ENCODE results near the gene PRDM15.

The PRDM15 gene

DNA sequence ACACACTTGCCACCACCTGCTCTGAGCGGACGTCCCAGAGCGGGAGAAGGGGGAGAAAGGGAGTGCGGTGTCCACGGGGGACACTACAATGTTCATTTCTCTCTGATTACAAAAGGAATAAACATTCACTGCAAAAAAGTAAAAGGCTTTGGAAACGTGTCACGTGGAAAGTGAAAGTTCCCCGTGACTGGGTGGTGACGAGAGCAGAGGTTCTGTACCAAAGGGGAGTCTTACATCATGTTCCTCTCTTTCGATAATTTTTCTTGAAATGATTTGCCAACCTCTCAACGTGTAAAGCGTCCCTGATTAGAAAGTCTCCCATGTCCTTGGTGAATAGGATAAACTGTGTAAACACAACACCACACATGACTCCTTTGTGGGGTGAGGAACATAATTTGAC, 22.0 kb upstream of the PRDM15 start:
- Histone ChIP-seq H3K27me3 (replicated peaks; ENCODE audit: insufficient read depth, low read length) (no peaks in the 10 kb centered on the region), H3K4me2 (ENCODE audit: low read depth, low read length) (no peak overlapping the region), H3K9ac (ENCODE audit: low read length) (no peak overlapping the region), H3K79me2 (ENCODE audit: low read length) (no peaks in the 10 kb centered on the region), H3K4me1 (ENCODE audit: low read length) (no peaks in the 10 kb centered on the region), H3K4me3 (ENCODE audit: low read length) (no peak overlapping the region), H3K9me3 (replicated peaks; ENCODE audit: insufficient read depth, low read length) (no peaks in the 10 kb centered on the region), H3K27ac (ENCODE audit: low read length) (no peak overlapping the region), H2AFZ (ENCODE audit: low read length) (no peak overlapping the region), H3F3A (ENCODE audit: insufficient read depth, low read length) (no peaks in the 10 kb centered on the region), H4K20me1 (ENCODE audit: insufficient read depth, low read length) (no peaks in the 10 kb centered on the region), H3K9me2 (replicated peaks; ENCODE audit: insufficient read depth, low read length) (no peaks in the 10 kb centered on the region), H3K36me3 (replicated peaks; ENCODE audit: insufficient read depth, low read length) (no peaks in the 10 kb centered on the region)
- TF ChIP-seq EZH2 (optimal IDR thresholded peaks at IDR 0.05; ENCODE audit: low read depth, low read length) (no peak), EZH2phosphoT487 (IDR thresholded peaks at IDR 0.05; ENCODE audit: low read length) (no peak), CTCF (IDR thresholded peaks at IDR 0.05; ENCODE audit: low read length) (no peak)
- no peak for DNase-seq

DNA sequence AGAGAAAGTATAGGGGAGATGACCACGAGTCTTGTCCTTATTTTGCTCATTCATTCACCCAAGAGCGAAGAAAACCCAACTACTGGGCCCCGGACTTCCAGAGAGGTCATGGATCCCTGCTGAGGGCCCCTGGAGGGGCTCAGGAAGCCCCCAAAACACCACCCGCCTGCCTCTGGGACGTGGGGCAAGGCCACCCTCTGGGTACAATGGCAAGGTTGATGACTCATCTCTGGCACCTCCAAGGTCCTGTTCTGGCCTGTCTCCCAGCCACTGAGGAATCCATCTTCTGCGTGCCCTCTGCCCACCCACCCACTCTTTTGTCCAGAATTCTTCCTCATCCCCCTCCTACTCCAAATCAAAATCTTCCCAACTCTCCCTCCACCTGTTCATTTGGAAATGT, 21.3 kb upstream of the PRDM15 start:
- DNase-seq: no peak
- H3K27ac ChIP-seq (ENCODE audit: low read length): no peak overlapping the region
- no peaks in the 10 kb centered on the region for H3K36me3 ChIP-seq (replicated peaks; ENCODE audit: insufficient read depth, low read length)
- H3K27me3 ChIP-seq (replicated peaks; ENCODE audit: insufficient read depth, low read length): no peaks in the 10 kb centered on the region
- H3F3A ChIP-seq (ENCODE audit: insufficient read depth, low read length): no peaks in the 10 kb centered on the region
- H3K4me3 ChIP-seq (ENCODE audit: low read length): no peak overlapping the region
- H3K9me3 ChIP-seq (replicated peaks; ENCODE audit: insufficient read depth, low read length): no peaks in the 10 kb centered on the region
- no peak overlapping the region for H3K9ac ChIP-seq (ENCODE audit: low read length)
- H3K79me2 ChIP-seq (ENCODE audit: low read length): no peaks in the 10 kb centered on the region
- H3K9me2 ChIP-seq (replicated peaks; ENCODE audit: insufficient read depth, low read length): no peaks in the 10 kb centered on the region
- H4K20me1 ChIP-seq (ENCODE audit: insufficient read depth, low read length): no peaks in the 10 kb centered on the region
- TF ChIP-seq EZH2 (optimal IDR thresholded peaks at IDR 0.05; ENCODE audit: low read depth, low read length) (no peak), EZH2phosphoT487 (IDR thresholded peaks at IDR 0.05; ENCODE audit: low read length) (no peak), CTCF (IDR thresholded peaks at IDR 0.05; ENCODE audit: low read length) (no peak)
- H3K4me1 ChIP-seq (ENCODE audit: low read length): no peaks in the 10 kb centered on the region
- no peak overlapping the region for H3K4me2 ChIP-seq (ENCODE audit: low read depth, low read length)
- H2AFZ ChIP-seq (ENCODE audit: low read length): no peak overlapping the region

DNA sequence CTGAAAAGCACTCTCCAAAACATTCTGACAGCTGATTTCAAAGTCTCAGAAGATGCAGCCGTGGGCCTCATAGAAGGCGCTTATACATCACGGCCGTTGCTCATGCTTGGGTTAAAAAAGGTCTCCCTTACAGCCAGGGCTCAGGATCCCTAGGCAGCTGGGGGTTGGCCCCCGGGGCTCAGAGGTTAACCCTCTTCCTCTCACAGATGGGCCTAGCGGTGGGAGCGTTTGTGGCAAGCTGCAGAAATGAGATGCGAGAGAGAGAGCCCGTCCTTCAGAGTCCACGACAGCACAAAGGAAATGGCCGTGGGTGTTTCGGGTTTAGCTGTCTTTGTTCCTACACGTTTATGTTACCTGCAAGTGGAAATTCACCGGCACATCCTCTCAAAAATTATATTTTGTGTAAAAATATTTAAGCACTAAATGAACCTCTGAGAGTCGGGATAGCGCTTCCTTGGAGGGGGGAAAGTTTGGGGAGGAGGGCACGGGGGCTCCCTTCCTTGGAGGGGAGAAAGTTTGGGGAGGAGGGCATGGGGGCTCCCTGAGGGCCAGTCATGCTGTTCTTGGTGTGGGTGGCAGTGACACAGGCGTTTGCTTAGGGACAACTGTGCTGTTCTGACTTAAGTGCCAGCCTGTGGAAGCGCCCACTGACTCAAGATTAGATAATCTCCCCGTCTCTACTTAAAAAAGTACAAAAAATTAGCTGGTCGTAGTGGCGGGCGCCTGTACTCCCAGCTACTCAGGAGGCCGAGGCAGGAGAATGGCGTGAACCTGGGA, 20.5 kb upstream of the PRDM15 start:
- no peaks in the 10 kb centered on the region for H3K9me3 ChIP-seq (replicated peaks; ENCODE audit: insufficient read depth, low read length)
- H3K27ac ChIP-seq (ENCODE audit: low read length): no peak overlapping the region
- TF ChIP-seq CTCF (IDR thresholded peaks at IDR 0.05; ENCODE audit: low read length) (no peak), EZH2 (optimal IDR thresholded peaks at IDR 0.05; ENCODE audit: low read depth, low read length) (no peak), EZH2phosphoT487 (IDR thresholded peaks at IDR 0.05; ENCODE audit: low read length) (no peak)
- no peak overlapping the region for H3K9ac ChIP-seq (ENCODE audit: low read length)
- H3K4me2 ChIP-seq (ENCODE audit: low read depth, low read length): no peak overlapping the region
- H2AFZ ChIP-seq (ENCODE audit: low read length): no peak overlapping the region
- no peaks in the 10 kb centered on the region for H4K20me1 ChIP-seq (ENCODE audit: insufficient read depth, low read length)
- DNase-seq: no peak
- no peaks in the 10 kb centered on the region for H3K9me2 ChIP-seq (replicated peaks; ENCODE audit: insufficient read depth, low read length)
- H3K4me1 ChIP-seq (ENCODE audit: low read length): no peaks in the 10 kb centered on the region
- H3K4me3 ChIP-seq (ENCODE audit: low read length): no peak overlapping the region
- no peaks in the 10 kb centered on the region for H3K36me3 ChIP-seq (replicated peaks; ENCODE audit: insufficient read depth, low read length)
- no peaks in the 10 kb centered on the region for H3F3A ChIP-seq (ENCODE audit: insufficient read depth, low read length)
- H3K79me2 ChIP-seq (ENCODE audit: low read length): no peaks in the 10 kb centered on the region
- no peaks in the 10 kb centered on the region for H3K27me3 ChIP-seq (replicated peaks; ENCODE audit: insufficient read depth, low read length)
